Loucy (cell line): ENCODE data around the gene IL18R1.

Source experiments
- EZH2phosphoT487 ChIP-seq: fragments of 200-600 bp; IDR thresholded peaks from 2 replicates; pipeline ENCODE4 v1.6.1; 2018; ENCODE audit warnings: antibody characterized with exemption, mild to moderate bottlenecking, moderate library complexity, borderline replicate concordance
- TF ChIP-seq, protein P1 (sequence below): fragments of 200-600 bp; sonication (generic); conservative IDR thresholded peaks from 2 replicates; pipeline ENCODE4 v1.5.1; 2014; ENCODE audit warnings: mild to moderate bottlenecking, antibody characterized with exemption, low read length

GRCh38 chr2:102317715-102318114 is 37.9 kb upstream of the IL18R1 start:
- TF ChIP-seq EZH2phosphoT487 = no peak
- TF ChIP-seq, protein P1, sequence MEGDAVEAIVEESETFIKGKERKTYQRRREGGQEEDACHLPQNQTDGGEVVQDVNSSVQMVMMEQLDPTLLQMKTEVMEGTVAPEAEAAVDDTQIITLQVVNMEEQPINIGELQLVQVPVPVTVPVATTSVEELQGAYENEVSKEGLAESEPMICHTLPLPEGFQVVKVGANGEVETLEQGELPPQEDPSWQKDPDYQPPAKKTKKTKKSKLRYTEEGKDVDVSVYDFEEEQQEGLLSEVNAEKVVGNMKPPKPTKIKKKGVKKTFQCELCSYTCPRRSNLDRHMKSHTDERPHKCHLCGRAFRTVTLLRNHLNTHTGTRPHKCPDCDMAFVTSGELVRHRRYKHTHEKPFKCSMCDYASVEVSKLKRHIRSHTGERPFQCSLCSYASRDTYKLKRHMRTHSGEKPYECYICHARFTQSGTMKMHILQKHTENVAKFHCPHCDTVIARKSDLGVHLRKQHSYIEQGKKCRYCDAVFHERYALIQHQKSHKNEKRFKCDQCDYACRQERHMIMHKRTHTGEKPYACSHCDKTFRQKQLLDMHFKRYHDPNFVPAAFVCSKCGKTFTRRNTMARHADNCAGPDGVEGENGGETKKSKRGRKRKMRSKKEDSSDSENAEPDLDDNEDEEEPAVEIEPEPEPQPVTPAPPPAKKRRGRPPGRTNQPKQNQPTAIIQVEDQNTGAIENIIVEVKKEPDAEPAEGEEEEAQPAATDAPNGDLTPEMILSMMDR = no peak
